Pancreas (tissue), 10 donors: ENCODE results near the gene SLIT3. TPM values are rescaled to one million over a fixed set of nuclear protein-coding genes. Genes with fewer than 3 reads are reported as not detected.
"Not testable (repeated sequence)": the region's sequence is repeated elsewhere in the genome, so short reads cannot be mapped to it uniquely, and the experiment has no call there.

Experiments used
- ATAC-seq, 4 donors: fragments of 200-7000 bp; cut with Tn5 transposase; one replicate each; pipeline versions ENCODE4 v1.8.0 to v1.9.1; 2020; ENCODE audit warnings: mild to moderate bottlenecking in 4 of 4, moderate library complexity in 4 of 4
- DNase-seq, 6 donors: peaks; one replicate each; pipeline ENCODE4 v3.0.0-alpha.2; 2020
- FAIRE-seq: peaks from 2 replicates; lab custom pipeline; 2012; peaks lifted over from hg19 to GRCh38; lab: Jason Lieb, UNC
- H3K27ac ChIP-seq, 4 donors: fragments of 200-600 bp; sonication (generic); 1 replicate in 3 of 4; 2 replicates in 1 of 4; pipeline versions ENCODE4 v1.5.0 to v1.8.0; 2020
- H3K27me3 ChIP-seq, 4 donors: fragments of 200-600 bp; one replicate each; pipeline ENCODE4 v1.8.0; 2021
- H3K36me3 ChIP-seq, 3 donors: fragments of 200-600 bp; sonication (generic) in 1 of 3; one replicate each; pipeline versions ENCODE4 v1.5.0 to v1.8.0; 2020 to 2021
- H3K4me1 ChIP-seq, 3 donors: fragments of 200-600 bp; one replicate each; pipeline ENCODE4 v1.8.0; 2021
- H3K4me3 ChIP-seq, 4 donors: fragments of 200-600 bp; sonication (generic) in 2 of 4; one replicate each; pipeline versions ENCODE4 v1.5.0 to v1.8.0; 2020 to 2021
- H3K9me3 ChIP-seq, 4 donors: fragments of 200-600 bp; one replicate each; pipeline ENCODE4 v1.8.0; 2021
- WGBS, 2 donors: extraction: QIAGEN DNeasy Blood & Tissue Kit; methylation state at CpG; one replicate each; pipeline ENCODE4 v1.1.7; 2013; 5-methylcytosine and 5-hydroxymethylcytosine counted together
- intact Hi-C, 3 donors: fragments of 100-400 bp; cut with DNase I; formaldehyde crosslinking; loops; one replicate each; pipeline versions ENCODE4 v1.11.1 to v1.14.2; 2022
- polyA plus RNA-seq, 2 donors: library from polyadenylated mRNA; stranded (reverse); fragments of 200-250 nt; gene quantifications; one replicate each; pipeline ENCODE4 v1.2.3, GENCODE V29; 2013
- total RNA-seq, 6 donors: library from RNA; stranded (reverse); fragmentation: NEBNext Ultra II Directional in 4 of 6; extraction: Animal tissue kit (Norgen Biotek cat#: 25700) in 4 of 6; gene quantifications; one replicate each; pipeline versions ENCODE4 v1.2.1 to v1.2.4, GENCODE V29; 2021 to 2023
- TF ChIP-seq, protein P1 (sequence below), 4 donors: fragments of 200-600 bp; sonication (generic) in 3 of 4; IDR thresholded peaks; one replicate each; pipeline versions ENCODE4 v1.5.0 to v1.8.0; 2021; ENCODE audit warnings: antibody characterized with exemption in 4 of 4
- donor health status: healthy with polysubstance abuse.
- donor health status: DM: no; HTN: no; CAD: no; lungs with moderate emphysema.
- donor health status: DM: no; HTN: no; CAD: no.
- donor health status: control.
- donor health status: control.
- donor health status: Bipolar disorder and iron deficiency.
- donor health status: DM: yes; HTN: yes; CAD: no.
- donor health status: DM: no; HTN: no; CAD: no.
- donor health status: DM: no; HTN: no; CAD: no.
- donor health status: DM: yes; HTN: yes; CAD: no.

SLIT3 gene
- total and polyA plus RNA-seq, 8 donors, result 1.1 to 11.4 (median 2.1) TPM

DNA sequence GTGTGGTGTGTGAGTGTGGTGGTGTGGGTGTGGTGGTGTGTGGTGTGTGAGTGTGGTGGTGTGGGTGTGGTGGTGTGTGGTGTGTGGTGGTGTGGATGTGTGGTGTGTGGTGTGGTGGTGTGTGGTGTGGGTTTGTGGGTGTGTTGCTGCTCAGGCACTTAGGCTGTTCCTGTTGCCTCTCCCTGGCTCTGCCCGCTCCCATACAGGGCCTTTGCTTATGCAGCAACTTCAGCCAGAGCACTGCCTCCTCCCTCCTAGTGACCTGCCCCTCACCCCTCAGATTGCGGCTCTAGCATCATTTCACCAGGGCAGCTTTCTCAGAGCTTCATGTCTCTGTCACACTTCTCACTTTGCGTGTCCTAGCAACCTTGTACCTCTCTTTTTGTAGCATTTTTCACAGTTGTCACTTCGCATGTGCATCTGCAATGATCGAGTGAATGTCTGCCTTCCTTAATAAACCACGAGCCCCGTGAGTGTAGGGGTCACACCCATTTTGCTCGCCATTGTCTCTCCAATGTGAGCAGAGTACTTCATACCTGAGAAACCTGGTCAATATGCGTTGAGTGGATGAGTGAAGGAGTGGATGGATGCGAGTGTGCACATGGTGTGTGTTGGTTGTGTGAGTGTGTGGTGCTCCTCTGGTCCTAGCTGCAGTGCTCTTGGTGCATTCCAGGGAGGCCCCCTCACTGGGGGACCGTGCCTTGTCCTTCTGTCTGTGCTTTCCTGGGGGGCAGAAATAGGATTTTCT lies 553.9 kb downstream of the SLIT3 start:
- H3K36me3 ChIP-seq, result no peaks in the 10 kb centered on the region
- no peaks in the 10 kb centered on the region for H3K4me1 ChIP-seq
- H3K27ac ChIP-seq, result no peak overlapping the region
- 77 to 85% methylated on average over 10 to 11 of the region's 11 CpGs for WGBS, 2 donors
- intact Hi-C loops, result no loop called here
- DNase-seq (no peak), FAIRE-seq (no peak), ATAC-seq (no peak)
- no peaks in the 10 kb centered on the region for H3K9me3 ChIP-seq
- H3K4me3 ChIP-seq, result no peak overlapping the region
- no peaks in the 10 kb centered on the region for H3K27me3 ChIP-seq
- TF ChIP-seq, protein P1, sequence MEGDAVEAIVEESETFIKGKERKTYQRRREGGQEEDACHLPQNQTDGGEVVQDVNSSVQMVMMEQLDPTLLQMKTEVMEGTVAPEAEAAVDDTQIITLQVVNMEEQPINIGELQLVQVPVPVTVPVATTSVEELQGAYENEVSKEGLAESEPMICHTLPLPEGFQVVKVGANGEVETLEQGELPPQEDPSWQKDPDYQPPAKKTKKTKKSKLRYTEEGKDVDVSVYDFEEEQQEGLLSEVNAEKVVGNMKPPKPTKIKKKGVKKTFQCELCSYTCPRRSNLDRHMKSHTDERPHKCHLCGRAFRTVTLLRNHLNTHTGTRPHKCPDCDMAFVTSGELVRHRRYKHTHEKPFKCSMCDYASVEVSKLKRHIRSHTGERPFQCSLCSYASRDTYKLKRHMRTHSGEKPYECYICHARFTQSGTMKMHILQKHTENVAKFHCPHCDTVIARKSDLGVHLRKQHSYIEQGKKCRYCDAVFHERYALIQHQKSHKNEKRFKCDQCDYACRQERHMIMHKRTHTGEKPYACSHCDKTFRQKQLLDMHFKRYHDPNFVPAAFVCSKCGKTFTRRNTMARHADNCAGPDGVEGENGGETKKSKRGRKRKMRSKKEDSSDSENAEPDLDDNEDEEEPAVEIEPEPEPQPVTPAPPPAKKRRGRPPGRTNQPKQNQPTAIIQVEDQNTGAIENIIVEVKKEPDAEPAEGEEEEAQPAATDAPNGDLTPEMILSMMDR (IDR thresholded peaks at IDR 0.05), result no peak

DNA sequence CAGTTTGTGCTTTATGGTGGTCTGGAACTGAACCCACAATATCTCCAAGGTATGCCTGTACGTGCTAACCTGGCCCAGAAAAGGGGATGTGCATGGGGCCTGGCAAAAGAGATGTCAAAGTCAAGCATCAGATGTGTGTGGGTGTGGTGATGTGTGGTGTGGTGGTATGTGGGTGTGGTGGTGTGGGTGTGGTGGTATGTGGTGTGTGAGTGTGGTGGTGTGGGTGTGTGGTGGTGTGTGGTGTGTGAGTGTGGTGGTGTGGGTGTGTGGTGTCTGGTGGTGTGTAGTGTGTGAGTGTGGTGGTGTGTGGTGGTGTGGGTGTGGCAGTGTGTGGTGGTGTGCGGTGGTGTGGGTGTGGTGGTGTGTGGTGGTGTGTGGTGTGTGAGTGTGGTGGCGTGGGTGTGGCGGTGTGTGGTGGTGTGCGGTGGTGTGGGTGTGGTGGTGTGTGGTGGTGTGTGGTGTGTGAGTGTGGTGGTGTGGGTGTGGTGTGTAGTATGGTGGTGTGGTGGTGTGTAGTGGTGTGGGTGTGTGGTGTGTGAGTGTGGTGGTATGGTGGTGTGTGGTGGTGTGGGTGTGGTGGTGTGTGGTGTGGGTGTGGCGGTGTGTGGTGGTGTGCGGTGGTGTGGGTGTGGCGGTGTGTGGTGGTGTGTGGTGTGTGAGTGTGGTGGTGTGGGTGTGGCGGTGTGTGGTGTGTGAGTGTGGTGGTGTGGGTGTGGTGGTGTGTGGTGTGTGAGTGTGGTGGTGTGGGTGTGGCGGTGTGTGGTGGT lies 554.6 kb downstream of the SLIT3 start:
- H3K36me3 ChIP-seq, H3K27me3 ChIP-seq, H3K9me3 ChIP-seq, H3K27ac ChIP-seq, ATAC-seq, intact Hi-C loops, H3K4me3 ChIP-seq, DNase-seq, H3K4me1 ChIP-seq, FAIRE-seq: not testable (repeated sequence)
- WGBS, 2 donors, result 83 to 96% methylated on average over 4 to 10 of the region's 10 CpGs

- DNase-seq (no peak), FAIRE-seq (no peak), ATAC-seq (no peak)
- no peaks in the 10 kb centered on the region for H3K9me3 ChIP-seq
- no peaks in the 10 kb centered on the region for H3K27me3 ChIP-seq
- WGBS, 2 donors, result 86 to 94% methylated on average over 7 of the region's 7 CpGs
- intact Hi-C loops, result no loop called here
- TF ChIP-seq, protein P1 (IDR thresholded peaks at IDR 0.05), result no peak
- no peak overlapping the region for H3K4me3 ChIP-seq
- H3K27ac ChIP-seq, result no peak overlapping the region
- no peaks in the 10 kb centered on the region for H3K36me3 ChIP-seq
- no peaks in the 10 kb centered on the region for H3K4me1 ChIP-seq
Observed at GRCh38 chr5:168743617-168744016, 557.3 kb downstream of the SLIT3 start.

DNA sequence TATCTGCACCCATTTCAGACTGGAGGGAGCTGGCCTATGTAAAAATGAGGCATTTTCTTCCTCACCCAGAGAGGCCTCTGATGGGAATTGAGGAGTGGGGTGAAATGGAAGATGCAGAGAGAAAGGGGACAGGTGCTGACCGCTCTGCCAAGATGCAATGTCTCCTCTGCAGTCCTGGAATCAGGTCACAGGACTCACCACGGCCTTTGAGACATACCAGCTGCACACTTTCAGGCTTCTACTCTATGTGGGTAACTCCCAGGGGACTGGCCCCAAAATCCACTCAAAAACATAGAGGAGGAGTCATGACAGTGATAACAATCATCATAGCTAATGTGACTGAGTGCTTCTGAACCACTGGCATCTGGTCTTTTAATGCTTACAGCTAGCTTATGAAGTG lies 558.6 kb downstream of the SLIT3 start:
- H3K9me3 ChIP-seq, ATAC-seq, H3K4me1 ChIP-seq, H3K36me3 ChIP-seq, DNase-seq, FAIRE-seq, H3K27me3 ChIP-seq, H3K27ac ChIP-seq, H3K4me3 ChIP-seq, intact Hi-C loops: not testable (repeated sequence)
- WGBS, 2 donors, result 72 to 81% methylated on average over 2 of the region's 2 CpGs

- 62 to 71% methylated on average over 8 of the region's 8 CpGs for WGBS, 2 donors
- FAIRE-seq (no peak), DNase-seq (no peak), ATAC-seq (no peak)
- H3K27me3 ChIP-seq, result no peaks in the 10 kb centered on the region
- TF ChIP-seq, protein P1 (IDR thresholded peaks at IDR 0.05), result no peak
- H3K36me3 ChIP-seq, result no peaks in the 10 kb centered on the region
- no peaks in the 10 kb centered on the region for H3K9me3 ChIP-seq
- H3K27ac ChIP-seq, result no peak overlapping the region
- no peaks in the 10 kb centered on the region for H3K4me1 ChIP-seq
- H3K4me3 ChIP-seq, result no peak overlapping the region
- intact Hi-C loops, result no loop called here
Observed at GRCh38 chr5:168740811-168741213, 560.1 kb downstream of the SLIT3 start.
